KOPT-K1 (cell line): ENCODE data around the gene ASTN2.

Experiments
- H3K27ac ChIP-seq: fragments of 200-600 bp; sonication (generic); 2 replicates; pipeline ENCODE4 v1.5.1; 2016; ENCODE audit warnings: antibody characterized with exemption, mild to moderate bottlenecking, low read depth, low read length; ENCODE audit not compliant: poor library complexity, severe bottlenecking
- H3K36me3 ChIP-seq: fragments of 200-600 bp; sonication (generic); 2 replicates; pipeline ENCODE4 v1.5.1; 2017; ENCODE audit warnings: antibody characterized with exemption, mild to moderate bottlenecking, low read length, moderate library complexity; ENCODE audit not compliant: insufficient read depth
- H3K9me3 ChIP-seq: fragments of 200-600 bp; sonication (generic); 2 replicates; pipeline ENCODE4 v1.5.1; 2017; ENCODE audit warnings: antibody characterized with exemption, low read length, mild to moderate bottlenecking; ENCODE audit not compliant: insufficient read depth, poor library complexity, severe bottlenecking

Gene ASTN2

DNA sequence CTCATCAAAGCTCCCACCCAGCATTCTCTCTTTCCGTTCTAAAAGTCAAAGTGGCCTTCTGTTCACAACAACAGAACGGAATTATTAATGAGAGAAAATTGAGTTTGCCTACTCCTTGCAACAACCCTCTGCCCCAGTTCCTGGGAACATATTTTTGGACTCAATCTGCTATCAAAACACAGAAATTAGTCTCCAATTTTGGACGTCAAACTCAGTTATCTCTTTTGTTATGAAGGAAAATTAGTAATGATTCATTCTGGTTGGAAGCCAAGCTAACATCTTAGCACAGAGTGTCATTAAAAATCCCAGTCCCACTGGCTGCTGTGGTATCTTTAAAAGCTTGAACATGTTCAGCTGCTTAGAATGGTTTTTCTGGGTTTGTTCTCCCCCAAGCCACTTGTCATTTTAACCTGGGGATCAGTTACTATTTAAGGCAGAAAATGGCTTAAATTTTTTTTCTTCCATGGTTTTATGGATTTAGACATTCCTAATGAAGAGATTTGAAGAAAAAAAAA lies 384.5 kb downstream of the ASTN2 start:
- Histone ChIP-seq H3K9me3 (no peaks in the 10 kb centered on the region), H3K27ac (no peak overlapping the region), H3K36me3 (no peaks in the 10 kb centered on the region)

DNA sequence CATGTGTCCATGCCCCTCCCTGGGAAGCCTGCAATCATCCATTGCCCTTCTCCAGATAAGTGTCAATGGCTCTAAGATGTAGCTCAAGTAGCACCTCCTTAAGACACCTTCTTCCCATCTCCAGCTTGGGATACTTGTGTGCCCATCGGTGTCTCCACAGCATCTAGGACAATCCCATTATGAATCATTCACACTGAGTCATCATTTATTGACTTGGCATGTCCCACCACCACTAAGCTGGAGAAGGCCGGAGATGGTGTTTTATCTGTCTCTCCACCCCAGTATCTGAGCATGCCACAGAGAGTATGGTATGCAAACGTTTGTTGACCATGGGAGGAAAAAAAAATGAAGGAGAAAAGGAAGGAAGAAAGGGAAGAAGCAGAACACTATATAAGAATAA lies 385.5 kb downstream of the ASTN2 start:
- Histone ChIP-seq H3K36me3 (no peaks in the 10 kb centered on the region), H3K27ac (no peak overlapping the region), H3K9me3 (no peaks in the 10 kb centered on the region)

DNA sequence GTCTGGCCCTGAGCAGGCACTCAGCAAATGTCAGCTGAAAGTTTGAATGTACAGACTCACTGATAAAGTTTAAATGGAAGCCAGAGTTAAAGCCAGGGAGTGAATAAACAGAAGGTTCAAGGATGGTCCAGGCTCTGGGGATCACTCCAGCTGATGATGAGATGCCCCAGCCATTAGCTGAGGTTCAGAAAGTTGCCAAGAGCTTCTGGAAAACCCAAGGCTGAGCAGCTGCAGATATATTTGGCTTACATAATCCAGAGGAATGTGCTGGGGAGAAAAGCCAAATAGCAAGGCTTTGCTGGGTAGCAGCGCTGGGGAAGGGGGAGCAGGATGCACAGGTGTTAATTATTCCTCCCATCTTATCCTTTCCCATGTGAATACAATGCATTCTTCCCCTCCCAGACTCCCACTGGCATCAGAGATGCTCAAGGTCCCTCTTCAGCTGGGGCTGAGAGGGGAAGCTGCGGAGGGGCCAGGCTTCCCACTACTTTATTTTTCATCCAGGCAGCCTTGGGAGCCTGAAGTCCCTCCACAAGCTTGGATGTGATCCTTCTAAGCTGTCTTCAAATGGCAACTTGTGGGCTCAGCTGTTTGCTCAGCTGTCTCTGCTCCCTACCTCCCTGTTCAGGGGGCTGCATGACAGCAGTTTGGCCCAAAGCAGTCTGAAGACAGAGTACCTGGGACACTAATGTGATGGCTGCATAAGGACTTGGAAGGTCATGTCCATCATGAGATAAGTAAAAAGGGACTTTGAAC lies 386.6 kb downstream of the ASTN2 start:
- H3K9me3 ChIP-seq: no peaks in the 10 kb centered on the region
- H3K27ac ChIP-seq: no peak overlapping the region
- H3K36me3 ChIP-seq: no peaks in the 10 kb centered on the region

DNA sequence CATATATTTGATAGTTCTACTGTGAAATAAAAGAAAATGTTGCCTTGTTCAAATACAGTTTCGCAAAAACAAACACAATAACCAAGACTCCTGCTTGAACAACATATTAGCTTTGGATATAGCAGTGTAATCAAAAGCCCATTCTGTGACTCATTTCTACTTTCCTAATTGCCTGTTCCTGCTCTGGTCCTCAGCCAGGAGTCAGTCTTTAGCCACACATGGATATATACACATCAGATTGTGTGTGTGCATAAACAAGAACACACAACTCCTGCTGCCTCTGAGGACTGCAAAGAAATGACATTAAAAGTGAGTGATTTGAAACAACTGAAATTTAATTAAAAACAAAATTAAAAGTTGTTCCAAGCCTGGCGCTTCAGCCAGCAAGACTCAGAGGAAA lies 393.0 kb downstream of the ASTN2 start:
- Histone ChIP-seq H3K9me3 (no peaks in the 10 kb centered on the region), H3K36me3 (no peaks in the 10 kb centered on the region), H3K27ac (no peak overlapping the region)

DNA sequence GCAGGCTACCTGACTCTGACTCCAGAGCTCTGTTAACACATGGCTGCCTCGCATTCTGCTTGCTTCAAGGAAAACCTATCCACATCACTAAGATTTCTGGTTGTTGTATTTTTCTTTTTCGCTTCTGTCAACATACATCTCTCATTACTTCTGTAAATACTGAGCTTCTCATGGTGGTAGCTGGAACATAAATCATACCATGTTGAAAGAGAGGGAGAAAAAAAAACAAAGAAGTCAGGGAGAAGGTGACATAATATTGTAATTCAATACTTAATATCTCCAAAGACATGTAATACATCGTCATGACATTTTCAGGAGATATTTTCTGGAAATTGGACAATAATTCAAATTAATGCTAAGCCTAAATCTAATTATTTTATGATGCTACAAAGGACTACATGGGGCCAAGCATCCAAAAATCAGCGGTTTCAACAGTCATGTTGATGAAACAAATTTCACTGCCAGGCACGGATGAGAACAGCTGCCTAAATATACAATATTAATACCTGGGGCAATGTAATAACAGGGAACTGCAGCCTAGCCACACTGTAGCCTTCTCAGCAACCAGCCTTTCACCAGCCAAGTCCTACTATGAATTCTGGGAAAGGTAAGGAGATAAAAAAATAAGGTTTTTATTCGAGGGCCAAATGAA lies 395.8 kb downstream of the ASTN2 start:
- Histone ChIP-seq H3K27ac (no peak overlapping the region), H3K36me3 (no peaks in the 10 kb centered on the region), H3K9me3 (no peaks in the 10 kb centered on the region)

DNA sequence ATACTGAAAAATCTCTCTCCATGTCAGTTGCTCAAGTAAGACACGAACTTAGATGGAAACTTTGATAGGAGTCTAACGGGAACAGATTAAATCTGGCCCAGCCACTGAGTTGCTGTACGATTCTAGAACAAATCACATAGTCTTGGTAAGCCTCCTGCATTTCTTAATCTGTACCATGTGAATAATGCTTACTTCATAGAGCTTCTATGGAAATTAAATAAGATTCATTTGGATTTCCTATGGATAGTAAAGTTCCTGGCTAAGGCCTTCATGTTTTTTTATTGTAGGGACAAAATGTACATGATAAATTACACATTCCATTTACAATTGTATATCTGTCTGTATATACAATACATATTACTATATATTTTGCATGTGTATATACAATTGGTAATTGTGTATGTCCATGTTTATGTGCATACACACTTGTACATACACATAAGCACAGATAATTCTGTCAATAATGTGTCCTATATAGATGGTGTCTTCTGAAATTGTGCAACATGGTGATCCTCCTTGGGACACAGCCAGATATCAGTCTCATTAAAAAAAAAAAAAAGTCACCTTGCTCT lies 397.4 kb downstream of the ASTN2 start:
- H3K36me3 ChIP-seq: no peaks in the 10 kb centered on the region
- no peaks in the 10 kb centered on the region for H3K9me3 ChIP-seq
- no peak overlapping the region for H3K27ac ChIP-seq

DNA sequence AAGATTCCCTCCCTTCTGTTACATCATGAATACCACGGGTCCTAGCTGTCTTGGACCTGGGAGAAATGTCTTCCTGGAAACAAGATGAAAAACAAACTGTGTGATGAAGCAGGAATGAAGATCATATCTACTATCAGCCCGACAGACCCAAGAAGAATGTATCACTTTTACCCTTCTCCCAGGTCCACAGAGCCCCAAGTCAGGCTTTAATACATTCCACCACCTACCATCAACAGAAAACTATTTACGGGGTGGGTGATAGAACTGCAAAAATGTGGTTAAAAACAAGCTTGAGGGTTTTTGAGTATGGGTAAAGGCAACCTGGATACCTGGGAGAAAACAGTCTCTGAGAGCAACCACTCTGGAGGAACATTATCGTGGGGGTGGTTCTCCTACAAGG lies 400.8 kb downstream of the ASTN2 start:
- Histone ChIP-seq H3K27ac (no peak overlapping the region), H3K9me3 (no peaks in the 10 kb centered on the region), H3K36me3 (no peaks in the 10 kb centered on the region)

DNA sequence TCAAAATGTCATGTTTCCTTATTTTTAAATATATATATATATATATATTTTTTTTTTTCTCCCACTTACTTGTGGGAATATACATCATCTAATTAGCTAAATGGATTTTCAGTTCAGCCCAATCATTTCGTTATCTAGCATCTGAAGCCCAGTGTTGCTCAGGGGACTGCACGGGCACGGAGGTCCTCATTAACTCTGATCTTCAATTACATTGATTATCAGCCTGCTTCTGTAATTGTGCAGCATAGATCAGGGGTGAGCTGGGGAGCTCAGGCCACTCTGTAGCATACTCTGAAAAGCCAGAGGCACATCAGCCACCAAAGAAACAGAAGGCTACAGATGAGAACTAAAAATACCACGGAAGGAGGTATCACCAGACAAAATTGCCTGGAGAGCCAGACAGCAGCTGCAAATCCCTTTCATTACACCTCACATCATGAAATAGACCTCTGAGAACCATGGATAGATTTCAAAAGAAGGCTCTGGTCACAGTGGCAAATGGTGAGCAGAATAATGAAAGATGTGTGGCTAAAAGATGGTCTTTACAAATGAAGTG lies 401.3 kb downstream of the ASTN2 start:
- Histone ChIP-seq H3K9me3 (no peaks in the 10 kb centered on the region), H3K36me3 (no peaks in the 10 kb centered on the region), H3K27ac (no peak overlapping the region)

DNA sequence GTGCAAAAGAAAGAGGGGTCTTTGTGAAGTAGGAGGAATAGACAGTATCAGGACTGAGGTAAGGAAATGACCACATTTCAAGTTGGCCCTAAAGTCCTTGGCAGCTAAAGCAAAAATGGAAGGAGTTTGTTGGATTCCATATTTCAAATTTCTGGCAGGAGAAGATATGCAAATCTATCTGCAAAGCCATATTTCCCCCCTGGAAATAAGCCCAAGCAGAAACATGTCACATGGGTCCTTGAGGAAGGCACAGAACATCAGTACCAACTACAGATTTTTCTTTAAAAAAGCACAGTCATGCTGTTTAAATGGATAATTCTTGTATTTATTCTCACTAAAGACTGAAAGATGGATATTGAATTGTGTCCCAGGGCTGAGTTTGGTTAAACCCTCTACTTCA lies 404.8 kb downstream of the ASTN2 start:
- no peak overlapping the region for H3K27ac ChIP-seq
- no peaks in the 10 kb centered on the region for H3K36me3 ChIP-seq
- H3K9me3 ChIP-seq: no peaks in the 10 kb centered on the region

DNA sequence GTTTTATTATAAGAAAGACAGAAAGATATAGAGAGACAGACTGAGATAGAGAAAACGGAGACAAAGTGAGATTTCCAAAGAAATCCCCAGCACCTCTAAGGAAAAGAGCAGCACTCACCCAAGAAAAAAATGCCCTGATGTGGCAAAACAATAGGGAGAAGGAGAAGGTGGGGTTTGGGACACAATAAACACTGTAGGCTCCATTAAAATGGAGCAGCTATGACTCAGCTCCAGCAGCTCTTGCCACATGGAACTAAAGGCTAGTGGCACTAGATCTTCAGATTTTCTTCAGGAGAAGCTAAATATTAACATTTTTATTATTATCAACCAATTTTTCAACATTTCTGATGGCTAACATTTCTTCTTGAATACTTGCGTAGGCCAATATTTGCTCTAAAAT lies 406.0 kb downstream of the ASTN2 start:
- H3K36me3 ChIP-seq: no peaks in the 10 kb centered on the region
- H3K9me3 ChIP-seq: no peaks in the 10 kb centered on the region
- H3K27ac ChIP-seq: no peak overlapping the region

DNA sequence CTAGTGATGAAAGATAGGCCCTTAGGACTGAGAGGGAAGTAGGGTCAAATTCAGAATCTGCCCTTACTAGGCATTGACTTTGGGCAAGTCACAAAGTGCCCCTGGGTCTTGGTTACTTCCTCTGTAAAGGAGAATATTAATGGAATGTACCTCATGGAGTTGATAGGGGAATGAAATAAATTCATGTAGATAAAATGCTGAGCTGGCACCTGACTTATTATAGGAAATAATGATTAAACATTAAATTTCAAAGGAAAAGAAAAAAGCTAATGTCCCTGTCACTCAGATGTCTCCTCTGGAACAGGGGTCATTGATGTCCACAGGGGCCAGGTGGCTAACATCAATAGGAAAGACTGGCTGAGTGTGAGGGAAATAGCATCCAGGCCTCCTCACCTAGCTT lies 406.4 kb downstream of the ASTN2 start:
- no peaks in the 10 kb centered on the region for H3K9me3 ChIP-seq
- no peak overlapping the region for H3K27ac ChIP-seq
- H3K36me3 ChIP-seq: no peaks in the 10 kb centered on the region

DNA sequence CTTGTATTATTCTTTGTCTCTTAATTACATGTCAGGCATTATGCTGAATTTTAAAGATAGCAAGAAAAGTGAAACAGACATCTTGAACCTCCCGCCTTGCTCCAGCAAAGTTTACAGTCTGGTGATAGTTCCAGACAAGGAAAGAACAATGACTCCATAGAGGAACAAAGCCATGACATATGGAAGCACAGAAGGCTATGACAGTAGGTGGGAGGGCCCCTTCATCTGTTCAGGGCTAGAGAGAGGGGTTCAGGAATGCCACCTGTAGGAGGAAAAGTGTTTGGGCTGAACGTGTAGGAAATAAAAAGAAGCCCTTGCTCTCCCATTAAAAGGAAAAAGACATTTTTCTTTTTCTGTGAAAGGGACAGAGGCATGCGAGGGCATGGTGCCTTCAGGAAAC lies 412.2 kb downstream of the ASTN2 start:
- Histone ChIP-seq H3K36me3 (no peaks in the 10 kb centered on the region), H3K27ac (no peak overlapping the region), H3K9me3 (no peaks in the 10 kb centered on the region)

DNA sequence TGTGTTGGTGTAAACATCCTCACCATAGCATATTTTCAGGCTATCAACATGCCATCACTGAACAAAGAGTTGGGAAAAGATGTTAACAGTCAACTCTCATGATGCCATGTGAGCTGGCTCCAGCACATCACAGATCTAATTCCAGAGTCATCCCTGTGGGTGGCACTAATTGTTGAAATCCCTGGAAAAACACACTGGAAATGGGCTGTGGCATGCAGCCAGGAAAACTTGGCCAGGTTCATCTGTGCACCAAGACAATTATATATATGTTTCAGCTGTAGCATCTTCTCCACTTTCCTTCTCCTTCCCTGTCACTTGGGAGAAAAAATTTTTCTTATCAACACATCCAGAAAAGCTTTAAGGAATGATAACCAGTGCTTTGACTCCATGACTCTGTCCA lies 414.0 kb downstream of the ASTN2 start:
- Histone ChIP-seq H3K9me3 (no peaks in the 10 kb centered on the region), H3K36me3 (no peaks in the 10 kb centered on the region), H3K27ac (no peak overlapping the region)

DNA sequence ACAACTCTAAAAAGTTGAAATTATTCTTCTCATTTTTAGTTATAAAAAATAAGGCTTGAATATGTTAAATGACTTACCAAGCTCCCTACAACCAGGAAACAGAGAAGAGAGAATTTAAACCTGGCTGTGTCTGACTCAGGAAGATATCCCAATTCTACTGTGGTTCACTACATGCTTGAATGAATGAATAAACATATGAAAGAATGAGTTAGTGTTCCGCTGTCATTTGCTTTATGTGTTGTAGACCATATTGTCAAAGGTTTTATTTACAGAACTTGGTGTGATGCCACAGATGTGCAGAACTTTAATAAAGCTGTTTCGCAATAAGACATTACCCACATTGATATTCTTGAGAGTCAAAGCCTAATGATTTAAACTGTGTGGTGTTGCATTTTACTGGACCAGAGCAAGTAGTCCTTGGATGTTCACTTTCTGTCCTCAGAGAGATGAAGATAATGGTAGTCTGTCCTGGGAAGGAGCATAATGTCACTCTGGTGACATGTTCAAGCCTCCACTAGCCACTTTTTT lies 414.6 kb downstream of the ASTN2 start:
- no peaks in the 10 kb centered on the region for H3K36me3 ChIP-seq
- no peaks in the 10 kb centered on the region for H3K9me3 ChIP-seq
- no peak overlapping the region for H3K27ac ChIP-seq

DNA sequence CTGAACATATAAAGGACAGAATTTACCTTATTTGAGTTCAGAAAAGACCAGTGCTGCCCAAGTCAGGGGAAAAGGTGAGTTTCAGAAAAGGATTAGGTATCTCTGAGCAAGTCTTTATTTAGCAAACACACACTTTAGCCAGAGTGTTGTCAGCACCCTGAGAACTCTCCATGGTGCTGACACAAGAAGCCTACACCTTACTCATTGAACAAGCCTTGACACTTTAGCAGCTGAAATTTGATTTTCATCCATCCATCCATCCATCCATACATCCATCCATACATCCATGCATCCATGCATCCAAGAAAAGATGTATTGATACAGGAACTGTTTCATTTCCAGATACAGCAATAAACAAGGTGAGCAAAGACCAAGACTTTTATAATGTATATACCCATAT lies 416.6 kb downstream of the ASTN2 start:
- no peak overlapping the region for H3K27ac ChIP-seq
- no peaks in the 10 kb centered on the region for H3K9me3 ChIP-seq
- H3K36me3 ChIP-seq: no peaks in the 10 kb centered on the region
